ENCODE results near the gene KRTAP2-1.

- TF ChIP-seq CTCF (IDR thresholded peaks at IDR 0.05) (no peak), POLR2A (IDR thresholded peaks at IDR 0.05) (no peak), POLR2AphosphoS5 (IDR thresholded peaks at IDR 0.05) (no peak)
Measured at GRCh38 chr17:41058741-41059140, 11.6 kb upstream of the KRTAP2-1 start.

Measured in suprapubic skin (tissue), 4 donors.